Measurements from ENCODE around the gene PCDHGB1.
A peak's percentile ranks its signal among the peaks of the same experiment; 100 is the strongest.
"Not testable (repeated sequence)": the region's sequence is repeated elsewhere in the genome, so short reads cannot be mapped to it uniquely, and the experiment has no call there.

Gene PCDHGB1

GRCh38 chr5:141346017-141346416 is 3.9 kb upstream of the PCDHGB1 start:
- DNase-seq (ENCODE audit: low spot score), result not testable (repeated sequence)

DNA sequence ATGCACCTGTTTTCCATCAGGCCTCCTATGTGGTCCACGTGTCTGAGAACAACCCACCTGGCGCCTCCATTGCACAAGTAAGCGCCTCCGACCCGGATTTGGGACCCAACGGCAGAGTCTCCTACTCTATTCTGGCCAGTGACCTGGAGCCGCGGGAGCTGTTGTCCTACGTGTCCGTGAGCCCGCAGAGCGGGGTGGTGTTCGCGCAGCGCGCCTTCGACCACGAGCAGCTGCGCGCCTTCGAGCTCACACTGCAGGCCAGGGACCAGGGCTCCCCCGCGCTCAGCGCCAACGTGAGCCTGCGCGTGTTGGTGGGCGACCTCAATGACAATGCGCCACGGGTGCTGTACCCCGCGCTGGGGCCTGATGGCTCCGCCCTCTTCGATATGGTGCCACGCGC is 1.7 kb downstream of the PCDHGB1 start:
- DNase-seq (ENCODE audit: low spot score), result no peak

GRCh38 chr5:141354900-141355469 is 5.1 kb downstream of the PCDHGB1 start, which contains the start of gene PCDHGA4:
Gene PCDHGA4 (plus strand): TSS chr5:141355021. CDS start chr5:141355108, 87 bp downstream.
- DNase-seq (ENCODE audit: low spot score), result no peak

GRCh38 chr5:141355641-141356040 is 5.7 kb downstream of the PCDHGB1 start:
- DNase-seq (ENCODE audit: low spot score), result no peak

DNA sequence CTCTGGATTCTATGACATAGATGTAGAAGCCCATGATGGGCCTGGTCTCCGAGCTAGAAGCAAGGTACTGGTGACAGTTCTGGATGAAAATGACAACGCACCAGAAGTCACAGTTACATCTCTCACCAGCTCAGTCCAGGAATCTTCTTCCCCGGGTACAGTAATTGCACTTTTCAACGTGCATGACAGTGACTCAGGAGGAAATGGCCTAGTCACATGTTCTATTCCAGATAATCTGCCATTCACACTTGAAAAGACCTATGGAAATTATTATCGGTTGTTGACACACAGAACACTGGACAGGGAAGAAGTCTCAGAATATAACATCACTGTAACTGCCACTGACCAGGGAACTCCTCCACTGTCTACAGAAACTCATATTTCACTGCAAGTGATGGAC is 6.2 kb downstream of the PCDHGB1 start:
- no peak for DNase-seq (ENCODE audit: low spot score)

DNA sequence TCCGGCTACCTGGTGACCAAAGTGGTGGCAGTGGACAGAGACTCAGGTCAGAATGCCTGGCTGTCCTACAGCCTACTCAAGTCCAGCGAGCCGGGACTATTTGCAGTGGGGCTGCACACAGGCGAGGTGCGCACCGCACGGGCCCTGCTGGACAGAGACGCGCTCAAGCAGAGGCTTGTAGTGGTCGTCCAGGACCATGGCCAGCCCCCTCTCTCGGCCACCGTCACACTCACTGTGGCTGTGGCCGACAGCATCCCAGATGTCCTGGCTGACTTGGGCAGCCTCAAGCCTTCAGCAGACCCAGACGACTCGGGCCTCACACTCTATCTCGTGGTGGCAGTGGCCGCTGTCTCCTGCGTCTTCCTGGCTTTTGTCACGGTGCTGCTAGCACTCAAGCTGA is 7.1 kb downstream of the PCDHGB1 start:
- no peak for DNase-seq (ENCODE audit: low spot score)

GRCh38 chr5:141359790-141360426 is 10.0 kb downstream of the PCDHGB1 start, which contains the start of gene PCDHGB2:
Gene PCDHGB2 (plus strand): TSS chr5:141359994. CDS start chr5:141360136, 142 bp downstream.
- DNase-seq (ENCODE audit: low spot score), result peak; percentile 30

DNA sequence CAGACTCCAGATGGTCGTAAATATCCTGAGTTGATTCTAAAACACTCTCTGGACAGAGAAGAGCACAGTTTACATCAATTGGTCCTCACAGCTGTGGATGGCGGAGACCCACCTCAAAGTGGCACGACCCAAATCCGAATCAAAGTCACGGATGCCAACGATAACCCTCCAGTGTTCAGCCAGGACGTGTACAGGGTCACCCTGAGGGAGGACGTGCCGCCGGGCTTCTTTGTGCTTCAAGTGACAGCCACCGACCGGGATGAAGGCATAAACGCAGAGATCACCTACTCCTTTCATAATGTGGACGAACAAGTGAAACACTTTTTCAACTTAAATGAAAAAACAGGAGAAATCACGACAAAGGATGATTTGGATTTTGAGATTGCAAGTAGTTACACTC is 10.8 kb downstream of the PCDHGB1 start:
- no peak for DNase-seq (ENCODE audit: low spot score)

- no peak for DNase-seq (ENCODE audit: low spot score)
Measured at GRCh38 chr5:141362719-141363118, 12.8 kb downstream of the PCDHGB1 start.

- DNase-seq (ENCODE audit: low spot score), result no peak
Measured at GRCh38 chr5:141363952-141364660, 14.2 kb downstream of the PCDHGB1 start, which contains the start of gene PCDHGA5. Gene PCDHGA5 (plus strand): TSS chr5:141364162. CDS start chr5:141364331, 169 bp downstream.

- no peak for DNase-seq (ENCODE audit: low spot score)
Measured at GRCh38 chr5:141366016-141366896, 16.4 kb downstream of the PCDHGB1 start.

GRCh38 chr5:141369994-141370848 is 20.3 kb downstream of the PCDHGB1 start, which contains the start of gene PCDHGB3:
Gene PCDHGB3 (plus strand): TSS chr5:141370242. CDS start chr5:141370395, 153 bp downstream.
- no peak for DNase-seq (ENCODE audit: low spot score)

DNA sequence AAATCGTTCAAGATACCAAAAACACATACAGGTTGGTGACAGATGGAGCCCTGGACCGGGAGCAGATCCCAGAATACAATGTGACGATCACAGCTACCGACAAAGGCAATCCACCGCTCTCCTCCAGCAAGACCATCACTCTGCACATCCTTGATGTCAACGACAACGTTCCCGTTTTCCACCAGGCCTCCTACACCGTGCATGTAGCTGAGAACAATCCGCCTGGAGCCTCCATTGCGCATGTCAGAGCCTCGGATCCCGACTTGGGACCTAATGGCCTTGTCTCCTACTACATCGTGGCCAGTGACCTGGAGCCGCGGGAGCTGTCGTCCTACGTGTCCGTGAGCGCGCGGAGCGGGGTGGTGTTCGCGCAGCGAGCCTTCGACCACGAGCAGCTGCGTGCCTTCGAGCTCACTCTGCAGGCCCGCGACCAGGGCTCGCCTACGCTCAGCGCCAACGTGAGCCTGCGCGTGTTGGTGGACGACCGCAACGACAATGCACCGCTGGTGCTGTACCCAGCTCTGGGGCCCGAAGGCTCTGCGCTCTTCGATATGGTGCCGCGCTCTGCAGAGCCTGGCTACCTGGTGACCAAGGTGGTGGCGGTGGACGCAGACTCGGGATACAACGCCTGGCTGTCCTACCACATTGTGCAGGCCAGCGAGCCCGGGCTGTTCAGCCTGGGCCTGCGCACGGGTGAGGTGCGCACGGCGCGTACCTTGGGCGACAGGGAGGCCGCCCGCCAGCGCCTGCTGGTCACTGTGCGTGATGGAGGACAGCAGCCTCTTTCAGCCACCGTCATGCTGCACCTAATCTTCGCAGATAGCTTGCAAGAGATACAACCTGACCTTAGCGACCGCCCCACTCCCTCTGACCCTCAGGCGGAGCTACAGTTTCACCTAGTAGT is 21.9 kb downstream of the PCDHGB1 start:
- no peak for DNase-seq (ENCODE audit: low spot score)

DNA sequence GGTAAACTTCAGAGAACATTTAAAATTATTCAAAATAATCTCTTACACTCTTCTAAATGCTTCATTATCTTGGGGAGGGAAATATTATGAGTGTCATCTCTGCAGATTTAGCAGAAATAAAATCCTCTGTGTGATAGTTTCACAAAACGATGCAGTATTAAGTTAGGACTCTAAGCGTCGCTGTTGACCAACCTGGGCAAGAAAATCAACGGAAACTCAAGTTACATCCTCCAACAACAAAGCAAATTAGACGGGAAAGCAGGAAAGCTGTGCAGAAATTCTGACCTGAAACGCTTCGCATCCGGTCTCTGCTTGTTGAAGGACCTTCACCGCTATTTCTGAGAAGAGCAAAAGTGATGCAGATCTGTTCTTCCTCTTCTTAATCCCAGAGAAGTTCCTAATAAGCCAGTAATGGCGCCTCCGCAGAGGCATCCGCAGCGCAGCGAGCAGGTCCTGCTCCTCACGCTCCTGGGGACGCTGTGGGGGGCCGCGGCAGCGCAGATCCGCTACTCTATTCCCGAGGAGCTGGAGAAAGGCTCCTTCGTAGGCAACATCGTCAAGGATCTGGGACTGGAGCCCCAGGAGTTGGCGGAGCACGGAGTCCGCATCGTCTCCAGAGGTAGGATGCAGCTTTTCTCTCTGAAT is 23.9 kb downstream of the PCDHGB1 start, which contains the start of gene PCDHGA6:
PCDHGA6 (plus strand) TSS at position 219 of the 645 bp plus-strand sequence; CDS start at position 412, 193 bp downstream.
- DNase-seq (ENCODE audit: low spot score), result no peak

- DNase-seq (ENCODE audit: low spot score), result no peak
Measured at GRCh38 chr5:141374627-141375026, 24.7 kb downstream of the PCDHGB1 start.

- DNase-seq (ENCODE audit: low spot score), result not testable (repeated sequence)
Measured at GRCh38 chr5:141375444-141376155, 25.7 kb downstream of the PCDHGB1 start.

GRCh38 chr5:141382469-141383294 is 32.8 kb downstream of the PCDHGB1 start, which contains the start of gene PCDHGA7:
Gene PCDHGA7 (plus strand): TSS chr5:141382742. CDS start chr5:141382900, 158 bp downstream.
- no peak for DNase-seq (ENCODE audit: low spot score)

All from pons (tissue), 1 donor.